MM.1S (cell line): ENCODE data around the gene PNLIPRP1.

Experiments used
- DNase-seq: peaks from one replicate; pipeline ENCODE4 v3.0.0-alpha.2; 2015
- H2AFZ ChIP-seq: fragments of 300-600 bp; sonication (generic); 2 replicates; pipeline ENCODE4 v1.6.0; 2016; ENCODE audit warnings: antibody characterized with exemption, low read length
- H3F3A ChIP-seq: fragments of 300-600 bp; sonication (generic); 2 replicates; pipeline ENCODE4 v1.6.1; 2016; ENCODE audit warnings: mild to moderate bottlenecking, antibody characterized with exemption, low read length, moderate library complexity, mixed read lengths; ENCODE audit not compliant: insufficient read depth
- H3K27ac ChIP-seq: fragments of 300-600 bp; sonication (generic); 2 replicates; pipeline ENCODE4 v1.5.1; 2016; ENCODE audit warnings: mild to moderate bottlenecking, low read length
- H3K27me3 ChIP-seq: fragments of 300-600 bp; sonication (generic); replicated peaks from 2 replicates; pipeline ENCODE4 v1.6.0; 2016; ENCODE audit warnings: low read length; ENCODE audit not compliant: insufficient read depth
- H3K36me3 ChIP-seq: fragments of 300-600 bp; sonication (generic); replicated peaks from 2 replicates; pipeline ENCODE4 v1.6.1; 2016; ENCODE audit warnings: mild to moderate bottlenecking, low read length, mixed read lengths; ENCODE audit not compliant: insufficient read depth
- H3K4me1 ChIP-seq: fragments of 300-600 bp; sonication (generic); 2 replicates; pipeline ENCODE4 v1.6.1; 2016; ENCODE audit warnings: low read length, mixed read lengths
- H3K4me2 ChIP-seq: fragments of 300-600 bp; sonication (generic); 2 replicates; pipeline ENCODE4 v1.6.0; 2016; ENCODE audit warnings: low read depth, low read length
- H3K4me3 ChIP-seq: fragments of 300-600 bp; sonication (generic); 2 replicates; pipeline ENCODE4 v1.5.1; 2016; ENCODE audit warnings: low read length, mixed read lengths
- H3K79me2 ChIP-seq: fragments of 300-600 bp; sonication (generic); 2 replicates; pipeline ENCODE4 v1.6.1; 2016; ENCODE audit warnings: mixed run types, low read length, mixed read lengths
- H3K9ac ChIP-seq: fragments of 300-600 bp; sonication (generic); 2 replicates; pipeline ENCODE4 v1.6.1; 2016; ENCODE audit warnings: low read length, mixed read lengths
- H3K9me2 ChIP-seq: fragments of 300-600 bp; sonication (generic); replicated peaks from 2 replicates; pipeline ENCODE4 v1.6.1; 2016; ENCODE audit warnings: mild to moderate bottlenecking, low read length, mixed read lengths; ENCODE audit not compliant: insufficient read depth
- H3K9me3 ChIP-seq: fragments of 300-600 bp; sonication (generic); replicated peaks from 2 replicates; pipeline ENCODE4 v1.6.1; 2016; ENCODE audit warnings: mild to moderate bottlenecking, low read length, mixed read lengths; ENCODE audit not compliant: insufficient read depth
- H4K20me1 ChIP-seq: fragments of 300-600 bp; sonication (generic); 2 replicates; pipeline ENCODE4 v1.6.1; 2016; ENCODE audit warnings: mild to moderate bottlenecking, low read length, moderate library complexity, mixed read lengths; ENCODE audit not compliant: insufficient read depth
- CTCF ChIP-seq: fragments of 300-600 bp; sonication (generic); IDR thresholded peaks from 2 replicates; pipeline ENCODE4 v1.5.1; 2016; ENCODE audit warnings: antibody characterized with exemption, low read length, mixed read lengths
- EZH2 ChIP-seq: fragments of 300-600 bp; sonication (generic); optimal IDR thresholded peaks from 2 replicates; pipeline ENCODE3; 2017; ENCODE audit warnings: low read depth, mild to moderate bottlenecking, antibody characterized with exemption, low read length, mixed read lengths
- EZH2phosphoT487 ChIP-seq: fragments of 300-600 bp; sonication (generic); IDR thresholded peaks from 2 replicates; pipeline ENCODE4 v1.6.1; 2018; ENCODE audit warnings: antibody characterized with exemption, low read length

PNLIPRP1 gene

DNA sequence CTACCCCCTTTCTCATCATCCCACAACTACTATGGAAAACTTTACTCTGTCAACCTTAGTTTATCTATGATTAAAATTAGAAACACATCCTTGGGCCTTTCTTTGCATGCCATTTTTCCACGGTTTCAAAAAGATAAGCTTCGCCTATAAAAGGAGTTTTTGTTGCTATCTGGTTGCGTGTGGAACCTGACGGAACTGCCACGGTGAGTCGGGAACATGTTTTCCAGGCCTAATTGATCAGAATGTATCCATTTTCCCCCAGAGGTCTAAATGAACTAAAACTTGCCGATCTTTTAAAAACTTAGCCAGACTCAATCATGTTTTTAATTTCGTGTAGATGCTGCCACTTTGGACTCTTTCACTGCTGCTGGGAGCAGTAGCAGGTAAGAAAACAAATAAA lies 45.0 kb upstream of the PNLIPRP1 start, which contains the start of gene PNLIP:
Gene PNLIP (plus strand): TSS at position 176 of the 400 bp plus-strand sequence. CDS start 162 bp downstream, at position 338.
- TF ChIP-seq CTCF (no peak), EZH2 (no peak), EZH2phosphoT487 (no peak)
- no peaks in the 10 kb centered on the region for H3K27me3 ChIP-seq

GRCh38 chr10:116548301-116548700 lies 42.5 kb upstream of the PNLIPRP1 start:
- Histone ChIP-seq H3K79me2 (no peaks in the 10 kb centered on the region), H3K36me3 (no peaks in the 10 kb centered on the region), H4K20me1 (no peaks in the 10 kb centered on the region), H3F3A (no peaks in the 10 kb centered on the region), H3K9me2 (no peaks in the 10 kb centered on the region), H3K27ac (no peak overlapping the region), H3K9me3 (no peaks in the 10 kb centered on the region), H3K27me3 (no peaks in the 10 kb centered on the region), H2AFZ (no peak overlapping the region), H3K4me1 (no peaks in the 10 kb centered on the region), H3K9ac (no peak overlapping the region), H3K4me2 (no peak overlapping the region), H3K4me3 (no peak overlapping the region)
- DNase-seq = no peak
- TF ChIP-seq CTCF (no peak), EZH2 (no peak), EZH2phosphoT487 (no peak)

More for the DNA sequence above, 45.0 kb upstream of the PNLIPRP1 start, which contains the start of gene PNLIP:
- no peak within 1 kb of the TSS for H3K9ac ChIP-seq
- no peaks in the 10 kb centered on the region for H3K36me3 ChIP-seq
- no peaks in the 10 kb centered on the region for H3K79me2 ChIP-seq
- no peaks in the 10 kb centered on the region for H3K9me2 ChIP-seq
- no peaks in the 10 kb centered on the region for H4K20me1 ChIP-seq
- H3K9me3 ChIP-seq = no peaks in the 10 kb centered on the region
- no peak for DNase-seq
- H3K4me1 ChIP-seq = no peaks in the 10 kb centered on the region
- no peak within 1 kb of the TSS for H3K4me2 ChIP-seq
- H3K27ac ChIP-seq = no peak within 1 kb of the TSS
- H2AFZ ChIP-seq = no peak within 1 kb of the TSS
- H3K4me3 ChIP-seq = no peak within 1 kb of the TSS
- H3F3A ChIP-seq = no peaks in the 10 kb centered on the region

GRCh38 chr10:116553378-116553980 lies 37.3 kb upstream of the PNLIPRP1 start:
- H3K9ac ChIP-seq = no peak overlapping the region
- no peak for TF ChIP-seq EZH2
- DNase-seq = no peak
- H3K27ac ChIP-seq = no peak overlapping the region
- H3K4me2 ChIP-seq = no peak overlapping the region
- H3F3A ChIP-seq = no peaks in the 10 kb centered on the region
- H2AFZ ChIP-seq = no peak overlapping the region
- H3K9me3 ChIP-seq = no peaks in the 10 kb centered on the region
- H3K79me2 ChIP-seq = no peaks in the 10 kb centered on the region
- H3K4me1 ChIP-seq = no peaks in the 10 kb centered on the region
- H4K20me1 ChIP-seq = no peaks in the 10 kb centered on the region
- H3K27me3 ChIP-seq = no peaks in the 10 kb centered on the region
- H3K9me2 ChIP-seq = no peaks in the 10 kb centered on the region
- no peaks in the 10 kb centered on the region for H3K36me3 ChIP-seq
- no peak overlapping the region for H3K4me3 ChIP-seq

DNA sequence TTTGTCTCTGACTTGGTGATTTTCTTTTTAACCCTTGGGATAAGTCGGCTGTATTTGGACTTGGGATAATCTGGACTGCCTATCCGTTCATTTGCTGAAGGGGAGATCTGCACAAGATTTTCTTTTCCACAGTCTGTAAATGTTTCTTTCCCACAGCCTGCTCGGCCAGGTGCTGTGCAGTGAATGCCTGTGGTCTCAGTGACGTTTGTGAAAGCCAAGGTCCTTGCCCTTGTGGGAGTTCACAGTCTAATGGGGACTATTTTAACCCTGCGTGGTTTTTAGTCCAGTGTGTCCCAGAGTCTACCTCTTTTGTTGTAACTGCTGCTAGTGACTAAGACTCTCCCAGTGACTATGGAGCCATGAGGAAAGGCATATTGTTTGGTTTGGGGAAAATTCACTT lies 36.1 kb upstream of the PNLIPRP1 start:
- TF ChIP-seq EZH2 (no peak), EZH2phosphoT487 (no peak), CTCF (no peak)
- Histone ChIP-seq H3K9me2 (no peaks in the 10 kb centered on the region), H3K79me2 (no peaks in the 10 kb centered on the region), H3K9ac (no peak overlapping the region), H3K4me1 (no peaks in the 10 kb centered on the region), H3F3A (no peaks in the 10 kb centered on the region), H3K27ac (no peak overlapping the region), H3K4me3 (no peak overlapping the region), H3K27me3 (no peaks in the 10 kb centered on the region), H3K4me2 (no peak overlapping the region), H4K20me1 (no peaks in the 10 kb centered on the region), H3K36me3 (no peaks in the 10 kb centered on the region), H3K9me3 (no peaks in the 10 kb centered on the region), H2AFZ (no peak overlapping the region)
- peak; percentile 30 for DNase-seq
